Trophoblast cell (in vitro differentiated cells and primary cell): ENCODE data around the gene BEGAIN.
A peak's percentile ranks its signal among the peaks of the same experiment; 100 is the strongest.

Experiments used
- DNase-seq, 2 donors: peaks; one replicate each; pipeline ENCODE4 v3.0.0-alpha.2; 2016
- H2AFZ ChIP-seq: 2 replicates; pipeline ENCODE4 v1.6.1; 2013; ENCODE audit warnings: low read length, moderate library complexity, mild to moderate bottlenecking; ENCODE audit not compliant: insufficient read depth, poor library complexity
- H2AK5ac ChIP-seq: 2 replicates; pipeline ENCODE4 v1.6.1; 2013; ENCODE audit warnings: mild to moderate bottlenecking, low read length
- H2BK120ac ChIP-seq: 2 replicates; pipeline ENCODE4 v1.6.1; 2013; ENCODE audit warnings: low read length, mild to moderate bottlenecking, moderate library complexity; ENCODE audit not compliant: insufficient read depth, poor library complexity
- H2BK12ac ChIP-seq: 2 replicates; pipeline ENCODE4 v1.6.1; 2013; ENCODE audit warnings: mild to moderate bottlenecking, low read length, moderate library complexity
- H2BK5ac ChIP-seq: 2 replicates; pipeline ENCODE4 v1.6.1; 2013; ENCODE audit warnings: low read length, low read depth, moderate library complexity, mild to moderate bottlenecking; ENCODE audit not compliant: poor library complexity
- H3K14ac ChIP-seq: 2 replicates; pipeline ENCODE4 v1.6.1; 2013; ENCODE audit warnings: mild to moderate bottlenecking, low read length
- H3K18ac ChIP-seq: 2 replicates; pipeline ENCODE4 v1.6.1; 2013; ENCODE audit warnings: mild to moderate bottlenecking, low read length
- H3K23ac ChIP-seq: 2 replicates; pipeline ENCODE4 v1.6.1; 2013; ENCODE audit warnings: low read length
- H3K27ac ChIP-seq: 2 replicates; pipeline ENCODE4 v1.5.1; 2013; ENCODE audit warnings: low read depth, mild to moderate bottlenecking, inconsistent platforms, low read length, moderate library complexity
- H3K27me3 ChIP-seq: 2 replicates; pipeline ENCODE4 v1.6.1; 2013; ENCODE audit warnings: inconsistent platforms, mild to moderate bottlenecking, low read length, moderate library complexity; ENCODE audit not compliant: insufficient read depth
- H3K36me3 ChIP-seq, 2 experiments: 1 replicate in 1 of 2; 2 replicates in 1 of 2; pipeline ENCODE4 v1.6.1; 2013; ENCODE audit warnings: low read length in 2 of 2, mild to moderate bottlenecking in 2 of 2, moderate library complexity in 1 of 2; ENCODE audit not compliant: insufficient read depth in 2 of 2, control insufficient read depth in 1 of 2
- H3K4ac ChIP-seq: 2 replicates; pipeline ENCODE4 v1.6.1; 2013; ENCODE audit warnings: low read depth, mild to moderate bottlenecking, low read length, moderate library complexity
- H3K4me1 ChIP-seq, 2 experiments: 1 replicate in 1 of 2; 2 replicates in 1 of 2; pipeline ENCODE4 v1.6.1; 2013; ENCODE audit warnings: low read length in 2 of 2, mild to moderate bottlenecking in 2 of 2, moderate library complexity in 1 of 2; ENCODE audit not compliant: insufficient read depth in 2 of 2, control insufficient read depth in 1 of 2
- H3K4me2 ChIP-seq: 2 replicates; pipeline ENCODE4 v1.6.1; 2013; ENCODE audit warnings: inconsistent platforms, mild to moderate bottlenecking, low read length, moderate library complexity
- H3K4me3 ChIP-seq: 2 replicates; pipeline ENCODE4 v1.5.1; 2013; ENCODE audit warnings: mild to moderate bottlenecking, low read depth, low read length, inconsistent platforms
- H3K79me1 ChIP-seq: one replicate; pipeline ENCODE4 v1.6.1; 2013; ENCODE audit warnings: low read length
- H3K79me2 ChIP-seq: 2 replicates; pipeline ENCODE4 v1.6.1; 2013; ENCODE audit warnings: low read length, mild to moderate bottlenecking; ENCODE audit not compliant: control insufficient read depth, insufficient read depth, poor library complexity
- H3K9ac ChIP-seq: 2 replicates; pipeline ENCODE4 v1.6.1; 2013; ENCODE audit warnings: mild to moderate bottlenecking, low read length
- H3K9me3 ChIP-seq: 2 replicates; pipeline ENCODE4 v1.6.1; 2013; ENCODE audit warnings: low read depth, mild to moderate bottlenecking, control low read depth, inconsistent platforms, low read length; ENCODE audit not compliant: insufficient read depth
- H4K12ac ChIP-seq: 2 replicates; pipeline ENCODE4 v1.6.1; 2013; ENCODE audit warnings: low read depth, mild to moderate bottlenecking, low read length, moderate library complexity
- H4K8ac ChIP-seq: 2 replicates; pipeline ENCODE4 v1.6.1; 2013; ENCODE audit warnings: low read depth, mild to moderate bottlenecking, low read length, moderate library complexity
- H4K91ac ChIP-seq: one replicate; pipeline ENCODE4 v1.6.1; 2013; ENCODE audit warnings: low read depth, mild to moderate bottlenecking, low read length, moderate library complexity
- WGBS: extraction: QIAGEN DNeasy Blood & Tissue Kit; methylation state at CpG from one replicate; pipeline ENCODE4 v1.1.7; 2013; ENCODE audit warnings: missing lambda C conversion rate; ENCODE audit not compliant: insufficient read length, insufficient coverage; ENCODE audit errors: extremely low coverage; 5-methylcytosine and 5-hydroxymethylcytosine counted together

BEGAIN gene

GRCh38 chr14:100569734-100570286 lies 17.4 kb downstream of the BEGAIN start:
- no peak overlapping the region for H3K18ac ChIP-seq
- no peak overlapping the region for H4K12ac ChIP-seq
- no peak overlapping the region for H3K27ac ChIP-seq
- H3K4me3 ChIP-seq = no peak overlapping the region
- no peaks in the 10 kb centered on the region for H3K79me2 ChIP-seq
- WGBS = no CpG with 5 or more reads among the region's 14 CpGs
- no peaks in the 10 kb centered on the region for H3K36me3 ChIP-seq
- H2AK5ac ChIP-seq = no peak overlapping the region
- H3K23ac ChIP-seq = no peak overlapping the region
- H3K9ac ChIP-seq = no peak overlapping the region
- H2AFZ ChIP-seq = no peak overlapping the region
- H2BK5ac ChIP-seq = no peak overlapping the region
- H4K8ac ChIP-seq = no peak overlapping the region
- peaks cover 53% of the 10 kb centered on the region for H3K27me3 ChIP-seq
- no peak for DNase-seq
- H2BK120ac ChIP-seq = no peak overlapping the region
- no peaks in the 10 kb centered on the region for H3K79me1 ChIP-seq
- no peak overlapping the region for H3K4me2 ChIP-seq
- H4K91ac ChIP-seq = no peak overlapping the region
- no peak overlapping the region for H3K4ac ChIP-seq
- no peak overlapping the region for H2BK12ac ChIP-seq
- no peaks in the 10 kb centered on the region for H3K4me1 ChIP-seq
- no peak overlapping the region for H3K14ac ChIP-seq
- peaks cover 3% of the 10 kb centered on the region for H3K9me3 ChIP-seq

- Histone ChIP-seq H3K79me2 (no peaks in the 10 kb centered on the region), H4K12ac (no peak overlapping the region), H2BK5ac (no peak overlapping the region), H4K91ac (no peak overlapping the region), H3K4me2 (peak overlapping the region; percentile 28), H3K9me3 (peaks cover 3% of the 10 kb centered on the region), H3K14ac (no peak overlapping the region), H3K9ac (no peak overlapping the region), H2BK12ac (no peak overlapping the region), H3K27ac (no peak overlapping the region), H3K4me3 (no peak overlapping the region), H2AFZ (no peak overlapping the region), H3K23ac (no peak overlapping the region), H2AK5ac (no peak overlapping the region), H2BK120ac (no peak overlapping the region), H3K36me3 (no peaks in the 10 kb centered on the region), H3K18ac (no peak overlapping the region), H3K4ac (no peak overlapping the region), H3K27me3 (peaks cover 53% of the 10 kb centered on the region), H3K4me1 (no peaks in the 10 kb centered on the region), H4K8ac (no peak overlapping the region), H3K79me1 (no peaks in the 10 kb centered on the region)
- no CpG with 5 or more reads among the region's 45 CpGs for WGBS
- no peak for DNase-seq
Measured at GRCh38 chr14:100568998-100569733, 18.1 kb downstream of the BEGAIN start.

DNA sequence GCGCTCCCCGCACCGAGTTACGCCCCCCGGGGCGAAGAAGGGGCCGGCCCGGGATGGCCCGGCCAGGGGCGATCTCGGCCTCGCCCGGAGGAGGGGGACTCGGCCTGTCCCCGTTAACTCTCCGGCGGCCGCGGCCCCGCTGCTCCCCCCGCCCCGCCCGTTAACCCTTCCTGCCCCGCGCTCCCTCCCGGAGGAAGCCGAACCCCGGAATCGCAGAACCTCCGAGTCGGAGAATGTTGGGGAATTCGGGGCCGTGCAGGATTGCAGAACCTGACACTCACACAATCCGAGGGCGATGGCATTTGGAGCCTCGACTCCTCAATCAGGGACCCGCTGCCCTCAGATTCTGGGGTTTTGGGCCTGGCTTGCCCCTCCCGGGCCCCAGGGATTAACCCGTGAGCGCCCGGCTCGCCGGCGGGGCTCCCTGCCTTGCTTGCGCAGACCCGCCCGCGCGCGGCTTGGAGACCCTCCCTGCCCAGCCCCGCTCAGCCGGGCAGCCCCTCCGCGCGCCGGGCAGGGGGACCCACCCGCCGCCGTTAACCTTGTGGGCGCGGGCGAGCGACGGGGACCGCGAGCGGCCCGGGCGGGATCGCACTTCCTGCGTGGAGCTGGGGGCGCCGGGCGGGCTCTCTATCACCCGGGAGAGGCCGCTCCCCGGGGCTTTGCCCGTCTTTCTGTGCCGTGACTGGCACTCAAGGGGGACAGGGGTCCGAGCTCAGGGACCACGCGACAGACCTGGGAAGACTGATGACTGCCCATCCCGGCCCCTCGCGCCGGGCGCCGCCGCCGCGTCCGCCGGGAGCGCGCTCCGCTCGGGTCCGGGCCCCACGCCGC lies 18.8 kb downstream of the BEGAIN start:
- Histone ChIP-seq H3K14ac (no peak overlapping the region), H3K36me3 (no peaks in the 10 kb centered on the region), H3K18ac (no peak overlapping the region), H3K9me3 (peaks cover 3% of the 10 kb centered on the region), H3K79me2 (no peaks in the 10 kb centered on the region), H4K91ac (no peak overlapping the region), H2BK5ac (no peak overlapping the region), H2BK120ac (no peak overlapping the region), H3K4me1 (no peaks in the 10 kb centered on the region), H2BK12ac (no peak overlapping the region), H4K8ac (no peak overlapping the region), H3K4me2 (peak overlapping the region; percentile 28), H3K79me1 (no peaks in the 10 kb centered on the region), H3K27me3 (peaks cover 55% of the 10 kb centered on the region), H3K4ac (no peak overlapping the region), H4K12ac (no peak overlapping the region), H3K4me3 (no peak overlapping the region), H2AK5ac (no peak overlapping the region), H3K27ac (no peak overlapping the region), H3K9ac (no peak overlapping the region), H2AFZ (no peak overlapping the region), H3K23ac (no peak overlapping the region)
- no peak for DNase-seq
- WGBS = no CpG with 5 or more reads among the region's 100 CpGs

DNA sequence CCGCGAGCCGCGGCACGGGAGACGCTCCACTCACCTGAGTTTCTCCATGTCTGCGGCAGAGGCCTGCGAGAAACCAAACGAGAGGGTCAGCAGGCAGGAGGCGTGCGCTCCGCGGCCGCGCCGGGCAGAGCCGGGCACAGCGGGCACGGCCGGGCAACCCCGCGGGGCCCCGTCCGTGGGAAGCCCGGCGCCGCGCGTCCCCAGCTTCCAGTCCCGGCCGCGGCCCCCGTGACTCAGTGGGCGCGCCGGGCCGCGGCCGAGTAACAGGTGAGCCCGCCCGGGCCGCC lies 19.4 kb downstream of the BEGAIN start:
- H3K18ac ChIP-seq = no peak overlapping the region
- no peaks in the 10 kb centered on the region for H3K4me1 ChIP-seq
- H3K79me2 ChIP-seq = no peaks in the 10 kb centered on the region
- H3K4ac ChIP-seq = no peak overlapping the region
- H3K23ac ChIP-seq = no peak overlapping the region
- no peak overlapping the region for H3K9ac ChIP-seq
- H3K14ac ChIP-seq = no peak overlapping the region
- H3K9me3 ChIP-seq = peaks cover 3% of the 10 kb centered on the region
- no peak overlapping the region for H3K4me3 ChIP-seq
- no peak overlapping the region for H2AFZ ChIP-seq
- H2AK5ac ChIP-seq = no peak overlapping the region
- no peaks in the 10 kb centered on the region for H3K36me3 ChIP-seq
- H3K4me2 ChIP-seq = peak overlapping the region; percentile 28
- H4K12ac ChIP-seq = no peak overlapping the region
- H2BK5ac ChIP-seq = no peak overlapping the region
- DNase-seq = no peak
- H3K79me1 ChIP-seq = no peaks in the 10 kb centered on the region
- no CpG with 5 or more reads among the region's 42 CpGs for WGBS
- no peak overlapping the region for H4K91ac ChIP-seq
- H3K27me3 ChIP-seq = peaks cover 57% of the 10 kb centered on the region
- no peak overlapping the region for H2BK120ac ChIP-seq
- no peak overlapping the region for H4K8ac ChIP-seq
- no peak overlapping the region for H3K27ac ChIP-seq
- no peak overlapping the region for H2BK12ac ChIP-seq
